ACC112 (cell line): ENCODE data around the gene KIAA0319L.
A peak's percentile ranks its signal among the peaks of the same experiment; 100 is the strongest.
"Not testable (repeated sequence)": the region's sequence is repeated elsewhere in the genome, so short reads cannot be mapped to it uniquely, and the experiment has no call there.

ENCODE experiments used
- H2AFZ ChIP-seq: fragments of 200-600 bp; sonication (generic); one replicate; pipeline ENCODE4 v1.6.0; 2017; ENCODE audit warnings: antibody characterized with exemption, low read length; ENCODE audit not compliant: unreplicated experiment
- H3K27ac ChIP-seq: fragments of 200-600 bp; sonication (generic); 2 replicates; pipeline ENCODE4 v1.5.1; 2014; ENCODE audit warnings: low read depth, mild to moderate bottlenecking, antibody characterized with exemption, low read length, moderate library complexity
- H3K27me3 ChIP-seq: fragments of 200-600 bp; sonication (generic); 2 replicates; pipeline ENCODE4 v1.6.1; 2014; ENCODE audit warnings: mild to moderate bottlenecking, antibody characterized with exemption, low read length, moderate library complexity, mixed read lengths; ENCODE audit not compliant: insufficient read depth
- H3K36me3 ChIP-seq: fragments of 200-600 bp; sonication (generic); 2 replicates; pipeline ENCODE4 v1.6.1; 2016; ENCODE audit warnings: mild to moderate bottlenecking, antibody characterized with exemption, low read length, moderate library complexity, mixed read lengths; ENCODE audit not compliant: insufficient read depth
- H3K4me1 ChIP-seq: fragments of 200-600 bp; sonication (generic); one replicate; pipeline ENCODE4 v1.6.1; 2016; ENCODE audit warnings: low read length, mixed read lengths; ENCODE audit not compliant: insufficient read depth, unreplicated experiment, control insufficient read depth
- H3K4me3 ChIP-seq: fragments of 200-600 bp; sonication (generic); 2 replicates; pipeline ENCODE4 v1.5.1; 2014; ENCODE audit warnings: mild to moderate bottlenecking, low read depth, low read length
- H3K79me2 ChIP-seq: fragments of 200-600 bp; sonication (generic); one replicate; pipeline ENCODE4 v1.6.0; 2016; ENCODE audit warnings: low read length; ENCODE audit not compliant: control insufficient read depth, unreplicated experiment, insufficient read depth

KIAA0319L gene

DNA sequence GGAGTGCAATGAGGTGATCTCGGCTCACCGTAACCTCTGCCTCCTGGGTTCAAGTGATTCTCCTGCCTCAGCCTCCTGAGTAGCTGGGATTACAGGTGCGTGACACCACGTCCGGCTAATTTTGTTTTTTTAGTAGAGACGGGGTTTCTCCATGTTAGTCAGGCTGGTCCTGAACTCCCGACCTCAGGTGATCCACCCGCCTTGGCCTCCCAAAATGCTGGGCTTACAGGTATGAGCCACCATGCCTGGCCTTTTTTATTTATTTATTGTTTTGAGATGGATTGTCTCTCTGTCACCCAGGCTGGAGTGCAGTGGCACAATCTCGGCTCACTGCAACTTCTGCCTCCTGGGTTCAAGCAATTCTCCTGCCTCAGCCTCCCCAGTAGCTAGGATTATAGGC is 24.4 kb upstream of the KIAA0319L start:
- H3K4me1 ChIP-seq, H2AFZ ChIP-seq, H3K79me2 ChIP-seq, H3K36me3 ChIP-seq, H3K27me3 ChIP-seq, H3K4me3 ChIP-seq, H3K27ac ChIP-seq: not testable (repeated sequence)

DNA sequence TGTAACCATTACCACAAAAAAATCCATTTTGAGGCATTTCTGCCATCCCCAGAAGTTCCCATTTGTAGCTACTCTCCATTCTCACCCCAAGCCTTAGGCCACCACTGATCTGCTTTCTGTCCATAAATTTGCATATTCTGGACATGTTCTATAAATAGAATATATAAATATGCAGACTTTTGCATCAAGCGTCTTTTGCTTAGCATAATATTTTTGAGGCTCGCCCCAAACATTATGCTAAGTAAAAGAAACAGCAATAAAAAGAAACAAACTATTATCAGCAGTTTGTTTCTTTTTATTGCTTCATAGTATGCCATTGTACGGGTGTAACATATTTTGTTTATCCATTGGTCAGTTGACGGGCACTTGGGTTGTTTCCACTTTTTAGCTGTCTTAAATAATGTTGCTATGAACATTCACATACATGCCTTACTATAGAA is 23.8 kb upstream of the KIAA0319L start:
- Histone ChIP-seq H3K79me2 (no peaks in the 10 kb centered on the region), H3K27ac (no peak overlapping the region), H3K4me3 (no peak overlapping the region), H3K27me3 (peaks cover 11% of the 10 kb centered on the region; the same call in 1 of the 2 replicates), H3K4me1 (peaks cover 8% of the 10 kb centered on the region), H3K36me3 (no peaks in the 10 kb centered on the region), H2AFZ (no peak overlapping the region)

DNA sequence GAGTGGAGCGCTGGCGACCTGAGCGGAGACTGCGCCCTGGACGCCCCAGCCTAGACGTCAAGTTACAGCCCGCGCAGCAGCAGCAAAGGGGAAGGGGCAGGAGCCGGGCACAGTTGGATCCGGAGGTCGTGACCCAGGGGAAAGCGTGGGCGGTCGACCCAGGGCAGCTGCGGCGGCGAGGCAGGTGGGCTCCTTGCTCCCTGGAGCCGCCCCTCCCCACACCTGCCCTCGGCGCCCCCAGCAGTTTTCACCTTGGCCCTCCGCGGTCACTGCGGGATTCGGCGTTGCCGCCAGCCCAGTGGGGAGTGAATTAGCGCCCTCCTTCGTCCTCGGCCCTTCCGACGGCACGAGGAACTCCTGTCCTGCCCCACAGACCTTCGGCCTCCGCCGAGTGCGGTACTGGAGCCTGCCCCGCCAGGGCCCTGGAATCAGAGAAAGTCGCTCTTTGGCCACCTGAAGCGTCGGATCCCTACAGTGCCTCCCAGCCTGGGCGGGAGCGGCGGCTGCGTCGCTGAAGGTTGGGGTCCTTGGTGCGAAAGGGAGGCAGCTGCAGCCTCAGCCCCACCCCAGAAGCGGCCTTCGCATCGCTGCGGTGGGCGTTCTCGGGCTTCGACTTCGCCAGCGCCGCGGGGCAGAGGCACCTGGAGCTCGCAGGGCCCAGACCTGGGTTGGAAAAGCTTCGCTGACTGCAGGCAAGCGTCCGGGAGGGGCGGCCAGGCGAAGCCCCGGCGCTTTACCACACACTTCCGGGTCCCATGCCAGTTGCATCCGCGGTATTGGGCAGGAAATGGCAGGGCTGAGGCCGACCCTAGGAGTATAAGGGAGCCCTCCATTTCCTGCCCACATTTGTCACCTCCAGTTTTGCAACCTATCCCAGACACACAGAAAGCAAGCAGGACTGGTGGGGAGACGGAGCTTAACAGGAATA is 20.1 kb upstream of the KIAA0319L start:
- H2AFZ ChIP-seq = peak overlapping the region; percentile 75
- H3K4me1 ChIP-seq = peaks cover 11% of the 10 kb centered on the region
- no peak overlapping the region for H3K27ac ChIP-seq
- H3K79me2 ChIP-seq = no peaks in the 10 kb centered on the region
- H3K36me3 ChIP-seq = no peaks in the 10 kb centered on the region
- peak overlapping the region; percentile 19; the same call in 1 of the 2 replicates for H3K4me3 ChIP-seq
- H3K27me3 ChIP-seq = peaks cover 36% of the 10 kb centered on the region

GRCh38 chr1:35576766-35577070 is 19.5 kb upstream of the KIAA0319L start:
- not testable (repeated sequence) for H3K4me3 ChIP-seq, H3K27ac ChIP-seq, H3K79me2 ChIP-seq, H2AFZ ChIP-seq, H3K36me3 ChIP-seq
- peaks cover 11% of the 10 kb centered on the region for H3K4me1 ChIP-seq
- H3K27me3 ChIP-seq = peaks cover 43% of the 10 kb centered on the region

DNA sequence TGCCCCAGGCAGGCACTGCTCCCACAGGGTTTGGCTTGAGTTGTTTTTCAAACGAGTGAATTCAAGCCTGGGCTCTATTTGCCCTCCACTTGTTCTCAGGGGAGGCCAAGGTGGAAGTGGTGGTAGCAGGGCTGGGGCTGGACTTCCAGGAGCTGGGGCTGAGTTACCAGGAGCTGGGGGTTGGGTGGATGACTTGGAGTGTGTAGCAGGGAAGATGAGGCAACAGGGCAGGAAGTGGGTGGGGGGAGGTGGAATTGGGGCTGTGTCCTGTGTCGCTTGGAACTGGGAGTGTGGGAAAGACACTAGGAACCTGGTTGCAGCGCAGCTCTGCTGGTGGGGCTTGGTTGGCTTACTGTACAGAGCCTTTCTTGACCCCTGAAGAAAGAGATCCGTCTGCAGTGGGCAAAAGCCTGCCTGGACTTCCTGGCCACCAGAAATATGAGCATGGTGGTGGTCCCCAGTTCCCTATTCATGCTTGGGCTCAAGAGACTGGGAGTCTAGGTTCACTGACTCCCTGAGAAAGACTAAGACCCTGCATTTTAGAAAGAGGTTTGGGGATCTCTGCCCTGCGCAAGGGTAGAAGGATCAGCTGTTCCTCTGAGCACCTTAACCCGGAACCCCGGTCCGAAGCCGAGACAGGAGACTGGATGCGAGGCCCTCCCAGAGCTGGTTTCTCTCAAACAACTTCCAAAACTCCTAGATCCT is 19.0 kb upstream of the KIAA0319L start:
- H3K27me3 ChIP-seq = peaks cover 44% of the 10 kb centered on the region
- peaks cover 11% of the 10 kb centered on the region for H3K4me1 ChIP-seq
- H3K36me3 ChIP-seq = no peaks in the 10 kb centered on the region
- H3K79me2 ChIP-seq = no peaks in the 10 kb centered on the region
- no peak overlapping the region for H3K4me3 ChIP-seq
- no peak overlapping the region for H2AFZ ChIP-seq
- no peak overlapping the region for H3K27ac ChIP-seq

DNA sequence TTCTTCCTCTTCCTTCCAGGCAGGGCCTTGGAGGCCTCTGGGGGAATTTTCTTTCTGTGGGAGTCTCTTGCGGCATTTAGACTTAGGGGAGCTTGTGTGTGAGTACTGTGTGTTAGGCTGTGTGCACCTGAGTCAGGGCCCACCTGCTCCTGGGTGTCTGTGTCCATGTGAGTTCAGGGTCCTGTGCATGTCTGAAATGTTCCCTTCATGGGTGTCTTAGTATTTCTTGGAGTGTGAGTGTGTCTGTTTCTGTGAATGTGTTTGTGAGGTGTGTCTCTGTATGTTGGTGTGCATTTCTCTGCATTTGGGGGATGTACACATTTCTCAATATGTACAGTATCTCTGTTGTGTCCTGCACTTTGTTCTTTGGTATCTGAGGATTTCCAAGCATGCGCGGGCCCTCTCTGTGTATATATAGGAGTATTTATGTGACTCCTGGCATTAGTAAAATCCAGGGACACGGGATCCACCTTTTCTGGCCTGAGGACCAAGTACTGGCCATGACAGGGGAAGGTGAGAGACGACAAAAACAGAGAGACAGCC is 18.3 kb upstream of the KIAA0319L start:
- Histone ChIP-seq H2AFZ (no peak overlapping the region), H3K27me3 (peaks cover 44% of the 10 kb centered on the region), H3K36me3 (no peaks in the 10 kb centered on the region), H3K79me2 (no peaks in the 10 kb centered on the region), H3K4me1 (peaks cover 11% of the 10 kb centered on the region), H3K4me3 (no peak overlapping the region), H3K27ac (no peak overlapping the region)

DNA sequence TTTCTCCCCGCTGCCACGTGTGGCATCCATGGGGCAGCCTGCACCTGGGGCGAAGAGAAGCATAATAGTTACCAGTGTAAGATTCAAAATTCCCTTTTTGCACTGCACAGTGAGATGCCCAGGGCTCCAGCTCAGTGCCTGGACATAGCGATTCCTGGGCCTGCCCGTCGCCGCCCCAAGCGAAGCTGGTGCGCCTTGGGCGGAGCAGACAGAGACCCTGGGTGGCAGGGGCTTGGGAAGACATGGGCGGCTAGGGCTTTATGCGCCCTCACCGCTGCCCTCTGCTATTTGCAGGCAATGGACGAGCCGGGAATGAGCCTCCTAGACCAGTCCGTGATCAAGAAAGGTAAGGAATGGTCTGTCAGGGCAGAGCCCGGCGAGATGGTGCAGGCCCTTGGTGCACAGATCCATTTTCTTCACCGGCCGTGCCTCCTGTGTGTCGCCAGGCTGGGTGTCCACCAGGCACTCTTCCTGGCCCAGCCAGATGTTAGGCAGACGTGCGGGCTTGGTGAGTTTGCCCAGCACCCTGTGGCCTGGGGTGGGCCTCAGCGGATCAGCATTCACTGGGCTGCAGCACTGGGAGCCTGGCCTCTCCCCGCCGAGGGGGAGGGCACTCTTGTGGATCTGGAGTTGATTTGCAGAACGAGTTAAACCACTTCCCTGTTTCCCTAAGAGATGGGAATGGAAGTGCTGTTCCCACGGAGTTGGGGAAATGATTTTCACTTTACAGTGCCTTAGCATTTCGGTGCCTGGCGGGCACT is 17.6 kb upstream of the KIAA0319L start:
- Histone ChIP-seq H3K4me1 (peaks cover 16% of the 10 kb centered on the region), H3K27me3 (peaks cover 44% of the 10 kb centered on the region), H3K36me3 (no peaks in the 10 kb centered on the region), H3K27ac (no peak overlapping the region), H2AFZ (no peak overlapping the region), H3K4me3 (no peak overlapping the region), H3K79me2 (no peaks in the 10 kb centered on the region)

- H3K36me3 ChIP-seq = no peaks in the 10 kb centered on the region
These were observed 17.0 kb upstream of the KIAA0319L start for GRCh38 chr1:35574125-35574654.

GRCh38 chr1:35573198-35574124 is 16.3 kb upstream of the KIAA0319L start, which contains the start of gene TFAP2E:
TFAP2E (plus strand) TSS chr1:35573314; CDS start chr1:35573578, 264 bp downstream.
- no peak within 1 kb of the TSS for H2AFZ ChIP-seq
- H3K4me3 ChIP-seq = peak within 1 kb of the TSS; percentile 57; the same call in 1 of the 2 replicates
- peaks cover 19% of the 10 kb centered on the region for H3K4me1 ChIP-seq
- H3K79me2 ChIP-seq = no peaks in the 10 kb centered on the region
- H3K27me3 ChIP-seq = peaks cover 44% of the 10 kb centered on the region
- no peaks in the 10 kb centered on the region for H3K36me3 ChIP-seq
- H3K27ac ChIP-seq = no peak within 1 kb of the TSS

More at GRCh38 chr1:35574125-35574654, 17.0 kb upstream of the KIAA0319L start:
- Histone ChIP-seq H3K27ac (no peak overlapping the region), H3K79me2 (no peaks in the 10 kb centered on the region), H2AFZ (no peak overlapping the region), H3K27me3 (peaks cover 44% of the 10 kb centered on the region), H3K4me1 (peaks cover 19% of the 10 kb centered on the region), H3K4me3 (no peak overlapping the region)
